ENCODE measurements around the gene KCNMA1. TPM values are rescaled to one million over a fixed set of nuclear protein-coding genes. Genes with fewer than 3 reads are reported as not detected.

Gene KCNMA1
- total and polyA plus RNA-seq, 10 of the 15 experiments (the other 5 are each of a cell fraction or from before 2014, with no cell fraction given): 8.5 to 77.0 (median 21.3) TPM

DNA sequence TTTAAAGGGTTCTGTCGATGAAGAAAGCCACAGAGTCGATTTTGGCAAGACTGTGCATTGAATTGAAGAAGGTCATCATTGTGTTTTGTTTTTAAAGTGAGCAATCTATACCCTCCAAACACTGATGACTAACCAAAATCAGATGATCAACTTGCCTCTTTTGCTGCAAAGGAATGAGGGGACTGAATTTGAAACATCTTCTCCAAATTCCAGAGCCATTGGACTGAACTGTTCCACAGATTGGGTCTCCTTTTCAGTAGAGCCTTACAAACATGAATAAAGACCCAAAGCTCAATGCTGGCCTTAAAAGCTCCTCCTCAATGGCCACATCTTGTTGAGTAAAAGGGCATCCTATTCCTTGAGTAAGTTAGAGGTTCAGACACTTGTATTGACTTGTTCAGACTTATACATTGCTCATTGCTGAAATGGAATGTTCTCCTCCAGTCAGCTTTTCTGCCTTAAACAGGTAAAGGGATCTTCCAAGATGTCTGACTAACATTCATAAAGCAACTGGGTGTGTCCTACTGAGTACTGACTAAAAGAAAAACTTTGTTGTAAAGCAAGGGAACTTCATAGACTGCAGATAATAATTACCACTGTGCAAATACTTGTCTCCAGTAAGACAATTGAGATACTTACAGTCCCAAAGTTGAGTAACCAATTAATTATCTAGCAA, 630.6 kb downstream of the KCNMA1 start:
- H2AFZ ChIP-seq (ENCODE audit: control insufficient read depth, low read depth, low read length): no peak overlapping the region
- intact Hi-C loops (cut with micrococcal nuclease; ENCODE audit: unreplicated experiment) (loop anchor here (5.0 kb wide), 1 partner anchor 105 kb away; no protein-coding TSS in a partner anchor), in situ Hi-C loops (cut with MboI) (no loop called here)
- no peak overlapping the region for H3K4me3 ChIP-seq
- DNase-seq (ENCODE audit: low read depth, low spot score): no peak
- TF ChIP-seq TCF12 (IDR thresholded peaks at IDR 0.05; ENCODE audit: low read depth, low read length) (no peak), ZZZ3 (IDR thresholded peaks at IDR 0.05; ENCODE audit: control insufficient read depth, insufficient read length, low read depth) (no peak), POLR2AphosphoS2 (IDR thresholded peaks at IDR 0.05; ENCODE audit: low read depth, low read length) (no peak), LARP7 (IDR thresholded peaks at IDR 0.05) (no peak), RBBP5 (conservative IDR thresholded peaks at IDR 0.05) (no peak), WRNIP1 (IDR thresholded peaks at IDR 0.05; ENCODE audit: borderline replicate concordance, low read depth, low read length) (no peak), PAX5 (IDR thresholded peaks at IDR 0.05; ENCODE audit: borderline replicate concordance, low read depth, low read length) (no peak), POLR2AphosphoS5 (IDR thresholded peaks at IDR 0.05; ENCODE audit: low read length) (no peak), RAD51 (IDR thresholded peaks at IDR 0.05) (no peak), SMARCA5 (IDR thresholded peaks at IDR 0.05) (no peak), SIN3A (IDR thresholded peaks at IDR 0.05; ENCODE audit: low read depth, low read length) (no peak), JUNB (IDR thresholded peaks at IDR 0.05) (no peak), CREM (IDR thresholded peaks at IDR 0.05; ENCODE audit: low read depth) (no peak)
- TF ChIP-seq, protein P1, sequence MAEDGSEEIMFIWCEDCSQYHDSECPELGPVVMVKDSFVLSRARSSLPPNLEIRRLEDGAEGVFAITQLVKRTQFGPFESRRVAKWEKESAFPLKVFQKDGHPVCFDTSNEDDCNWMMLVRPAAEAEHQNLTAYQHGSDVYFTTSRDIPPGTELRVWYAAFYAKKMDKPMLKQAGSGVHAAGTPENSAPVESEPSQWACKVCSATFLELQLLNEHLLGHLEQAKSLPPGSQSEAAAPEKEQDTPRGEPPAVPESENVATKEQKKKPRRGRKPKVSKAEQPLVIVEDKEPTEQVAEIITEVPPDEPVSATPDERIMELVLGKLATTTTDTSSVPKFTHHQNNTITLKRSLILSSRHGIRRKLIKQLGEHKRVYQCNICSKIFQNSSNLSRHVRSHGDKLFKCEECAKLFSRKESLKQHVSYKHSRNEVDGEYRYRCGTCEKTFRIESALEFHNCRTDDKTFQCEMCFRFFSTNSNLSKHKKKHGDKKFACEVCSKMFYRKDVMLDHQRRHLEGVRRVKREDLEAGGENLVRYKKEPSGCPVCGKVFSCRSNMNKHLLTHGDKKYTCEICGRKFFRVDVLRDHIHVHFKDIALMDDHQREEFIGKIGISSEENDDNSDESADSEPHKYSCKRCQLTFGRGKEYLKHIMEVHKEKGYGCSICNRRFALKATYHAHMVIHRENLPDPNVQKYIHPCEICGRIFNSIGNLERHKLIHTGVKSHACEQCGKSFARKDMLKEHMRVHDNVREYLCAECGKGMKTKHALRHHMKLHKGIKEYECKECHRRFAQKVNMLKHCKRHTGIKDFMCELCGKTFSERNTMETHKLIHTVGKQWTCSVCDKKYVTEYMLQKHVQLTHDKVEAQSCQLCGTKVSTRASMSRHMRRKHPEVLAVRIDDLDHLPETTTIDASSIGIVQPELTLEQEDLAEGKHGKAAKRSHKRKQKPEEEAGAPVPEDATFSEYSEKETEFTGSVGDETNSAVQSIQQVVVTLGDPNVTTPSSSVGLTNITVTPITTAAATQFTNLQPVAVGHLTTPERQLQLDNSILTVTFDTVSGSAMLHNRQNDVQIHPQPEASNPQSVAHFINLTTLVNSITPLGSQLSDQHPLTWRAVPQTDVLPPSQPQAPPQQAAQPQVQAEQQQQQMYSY (CRISPR knock-in tag; IDR thresholded peaks at IDR 0.05): no peak
- TF ChIP-seq, protein P2, sequence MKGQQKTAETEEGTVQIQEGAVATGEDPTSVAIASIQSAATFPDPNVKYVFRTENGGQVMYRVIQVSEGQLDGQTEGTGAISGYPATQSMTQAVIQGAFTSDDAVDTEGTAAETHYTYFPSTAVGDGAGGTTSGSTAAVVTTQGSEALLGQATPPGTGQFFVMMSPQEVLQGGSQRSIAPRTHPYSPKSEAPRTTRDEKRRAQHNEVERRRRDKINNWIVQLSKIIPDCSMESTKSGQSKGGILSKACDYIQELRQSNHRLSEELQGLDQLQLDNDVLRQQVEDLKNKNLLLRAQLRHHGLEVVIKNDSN (IDR thresholded peaks at IDR 0.05; ENCODE audit: borderline replicate concordance, extremely low read length, insufficient read depth, low read depth, low read length): no peak
- ChIA-PET SMC1A (ENCODE audit: uncharacterized antibody, unreplicated experiment) (interaction anchor here (0.7 to 1.8 kb wide), 4 partner anchors 14 to 102 kb away, joined by 3 to 5 read pairs (median 4); no protein-coding TSS in a partner anchor), RAD21 (ENCODE audit: unreplicated experiment) (interaction anchor here (1.1 to 1.9 kb wide), 4 partner anchors 20 to 32 kb away, joined by 3 to 6 read pairs (median 4); no protein-coding TSS in a partner anchor), CTCF (interaction anchor here (0.7 to 3.3 kb wide), 14 partner anchors 10 to 828 kb away, joined by 3 to 20 read pairs (median 3); no protein-coding TSS in a partner anchor), POLR2A (no interaction called here)
- H3K79me2 ChIP-seq (ENCODE audit: control insufficient read depth, insufficient read depth, low read length): no peaks in the 10 kb centered on the region
- no peak overlapping the region for H3K4me2 ChIP-seq (ENCODE audit: control insufficient read depth, insufficient read depth)
- no peak for FAIRE-seq
- no peak overlapping the region for H3K27ac ChIP-seq (ENCODE audit: control insufficient read depth, insufficient read depth)
- H3K4me1 ChIP-seq (ENCODE audit: control insufficient read depth, insufficient read depth, low read length): no peaks in the 10 kb centered on the region
- ATAC-seq: peak; percentile 52
- WGBS (ENCODE audit: insufficient coverage, insufficient replicate concordance, low lambda C conversion rate, missing lambda C conversion rate): 18% methylated on average over 2 of the region's 2 CpGs
- no peaks in the 10 kb centered on the region for H3K36me3 ChIP-seq (ENCODE audit: control insufficient read depth in 2 of 2, insufficient read depth in 2 of 2, low read length in 1 of 2)
- no TSS peak for BruUV-seq (replicated peaks)
- H3K9ac ChIP-seq (ENCODE audit: control insufficient read depth, insufficient read depth, low read length): no peak overlapping the region
- H3K9me3 ChIP-seq (replicated peaks; ENCODE audit: control insufficient read depth, insufficient read depth, low read length): no peaks in the 10 kb centered on the region
- H4K20me1 ChIP-seq (ENCODE audit: control insufficient read depth, insufficient read depth): no peaks in the 10 kb centered on the region
- H3K27me3 ChIP-seq (replicated peaks in 1 of 2; ENCODE audit: control insufficient read depth in 2 of 2, insufficient read depth in 2 of 2, low read length in 1 of 2): no peaks in the 10 kb centered on the region
